ENCODE results near the gene ZGRF1.

DNA sequence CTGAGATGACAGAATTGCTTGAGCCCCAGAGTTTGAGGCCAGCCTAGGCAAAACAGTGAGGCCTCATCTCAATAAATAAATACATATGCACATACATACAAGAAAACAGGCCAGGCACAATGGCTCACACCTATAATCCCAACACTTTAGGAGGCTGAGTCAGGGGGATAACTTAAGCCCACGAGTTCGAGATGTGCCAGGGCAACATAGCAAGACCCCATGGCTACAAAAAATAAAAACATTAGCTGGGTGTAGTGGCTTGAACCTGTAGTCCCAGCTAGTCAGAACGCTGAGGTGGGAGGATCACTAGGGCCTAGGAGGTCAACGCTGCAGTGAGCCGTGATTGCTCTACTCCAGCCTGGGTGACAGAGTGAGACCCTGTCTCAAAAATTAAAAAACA is 69.2 kb downstream of the ZGRF1 start:
- TF ChIP-seq, protein P1, sequence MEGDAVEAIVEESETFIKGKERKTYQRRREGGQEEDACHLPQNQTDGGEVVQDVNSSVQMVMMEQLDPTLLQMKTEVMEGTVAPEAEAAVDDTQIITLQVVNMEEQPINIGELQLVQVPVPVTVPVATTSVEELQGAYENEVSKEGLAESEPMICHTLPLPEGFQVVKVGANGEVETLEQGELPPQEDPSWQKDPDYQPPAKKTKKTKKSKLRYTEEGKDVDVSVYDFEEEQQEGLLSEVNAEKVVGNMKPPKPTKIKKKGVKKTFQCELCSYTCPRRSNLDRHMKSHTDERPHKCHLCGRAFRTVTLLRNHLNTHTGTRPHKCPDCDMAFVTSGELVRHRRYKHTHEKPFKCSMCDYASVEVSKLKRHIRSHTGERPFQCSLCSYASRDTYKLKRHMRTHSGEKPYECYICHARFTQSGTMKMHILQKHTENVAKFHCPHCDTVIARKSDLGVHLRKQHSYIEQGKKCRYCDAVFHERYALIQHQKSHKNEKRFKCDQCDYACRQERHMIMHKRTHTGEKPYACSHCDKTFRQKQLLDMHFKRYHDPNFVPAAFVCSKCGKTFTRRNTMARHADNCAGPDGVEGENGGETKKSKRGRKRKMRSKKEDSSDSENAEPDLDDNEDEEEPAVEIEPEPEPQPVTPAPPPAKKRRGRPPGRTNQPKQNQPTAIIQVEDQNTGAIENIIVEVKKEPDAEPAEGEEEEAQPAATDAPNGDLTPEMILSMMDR (IDR thresholded peaks at IDR 0.05): no peak
- TF ChIP-seq POLR2A (IDR thresholded peaks at IDR 0.05) (no peak), POLR2AphosphoS5 (IDR thresholded peaks at IDR 0.05) (no peak)
